Astrocyte (in vitro differentiated cells and primary cell): ENCODE data around the gene EGFL7. TPM values are rescaled to one million over a fixed set of nuclear protein-coding genes. Genes with fewer than 3 reads are reported as not detected.
A peak's percentile ranks its signal among the peaks of the same experiment; 100 is the strongest.

Experiments
- DNase-seq: peaks from one replicate; pipeline ENCODE4 v3.0.0-alpha.2; 2010; ENCODE audit warnings: low read depth
- FAIRE-seq: peaks from 2 replicates; lab custom pipeline; 2011; peaks lifted over from hg19 to GRCh38; lab: Jason Lieb, UNC
- H2AFZ ChIP-seq: 2 replicates; pipeline ENCODE4 v1.6.0; 2012; ENCODE audit warnings: low read depth, low read length, inconsistent platforms
- H3K27ac ChIP-seq: 2 replicates; pipeline ENCODE4 v1.5.1; 2011; ENCODE audit warnings: low read depth, low read length, inconsistent platforms
- H3K27me3 ChIP-seq: 2 replicates; pipeline ENCODE4 v1.6.0; 2011; ENCODE audit warnings: low read length, inconsistent platforms; ENCODE audit not compliant: insufficient read depth
- H3K36me3 ChIP-seq: 2 replicates; pipeline ENCODE4 v1.5.1; 2011; ENCODE audit warnings: low read length, inconsistent platforms; ENCODE audit not compliant: insufficient read depth
- H3K4me1 ChIP-seq: 2 replicates; pipeline ENCODE4 v1.5.1; 2011; ENCODE audit warnings: low read length, inconsistent platforms; ENCODE audit not compliant: insufficient read depth
- H3K4me2 ChIP-seq: 2 replicates; pipeline ENCODE4 v1.6.0; 2012; ENCODE audit warnings: low read length, inconsistent platforms
- H3K4me3 ChIP-seq: 2 replicates; pipeline ENCODE4 v1.5.1; 2011; ENCODE audit warnings: low read depth, mild to moderate bottlenecking, low read length, inconsistent platforms; ENCODE audit not compliant: insufficient read depth
- H3K79me2 ChIP-seq: 2 replicates; pipeline ENCODE4 v1.6.0; 2012; ENCODE audit warnings: mild to moderate bottlenecking, low read length, inconsistent platforms; ENCODE audit not compliant: insufficient read depth
- H3K9ac ChIP-seq: 2 replicates; pipeline ENCODE4 v1.6.0; 2012; ENCODE audit warnings: mild to moderate bottlenecking, low read length, inconsistent platforms
- H3K9me3 ChIP-seq: 2 replicates; pipeline ENCODE4 v1.5.1; 2012; ENCODE audit warnings: low read depth, mild to moderate bottlenecking, low read length, inconsistent platforms; ENCODE audit not compliant: insufficient read depth
- H4K20me1 ChIP-seq: 2 replicates; pipeline ENCODE4 v1.6.0; 2012; ENCODE audit warnings: low read length, inconsistent platforms; ENCODE audit not compliant: insufficient read depth
- H3K27ac Mint-ChIP-seq: one replicate; pipeline ENCODE4 v1.8.0; 2021; ENCODE audit warnings: mild to moderate bottlenecking, mixed read lengths; ENCODE audit not compliant: unreplicated experiment
- H3K27me3 Mint-ChIP-seq: one replicate; pipeline ENCODE4 v1.8.0; 2021; ENCODE audit warnings: low read depth, mixed read lengths; ENCODE audit not compliant: unreplicated experiment
- H3K36me3 Mint-ChIP-seq: one replicate; pipeline ENCODE4 v1.8.0; 2021; ENCODE audit warnings: low read depth, mixed read lengths; ENCODE audit not compliant: unreplicated experiment
- H3K4me1 Mint-ChIP-seq: one replicate; pipeline ENCODE4 v1.8.0; 2021; ENCODE audit warnings: low read depth, mixed read lengths; ENCODE audit not compliant: unreplicated experiment
- H3K4me3 Mint-ChIP-seq: one replicate; pipeline ENCODE4 v1.8.0; 2021; ENCODE audit warnings: mild to moderate bottlenecking, moderate library complexity, mixed read lengths; ENCODE audit not compliant: unreplicated experiment
- H3K9me3 Mint-ChIP-seq: one replicate; pipeline ENCODE4 v1.8.0; 2021; ENCODE audit warnings: mild to moderate bottlenecking, mixed read lengths; ENCODE audit not compliant: unreplicated experiment
- EZH2 ChIP-seq: IDR thresholded peaks from 2 replicates; pipeline ENCODE4 v1.6.1; 2012; ENCODE audit warnings: mild to moderate bottlenecking, low read length, inconsistent platforms; ENCODE audit not compliant: insufficient read depth
- total RNA-seq: library from RNA; stranded (reverse); gene quantifications from 2 replicates; pipeline ENCODE4 v1.2.1, GENCODE V29; 2021
- TF ChIP-seq, protein P1 (sequence below): IDR thresholded peaks from 2 replicates; pipeline ENCODE4 v1.5.1; 2011; ENCODE audit warnings: low read depth, mild to moderate bottlenecking, inconsistent platforms, low read length, moderate library complexity; ENCODE audit not compliant: insufficient read depth

EGFL7 gene
- total RNA-seq, 1 donor from 2014 or later, result 12.3 TPM

- Histone ChIP-seq H3K4me3 (no peak overlapping the region), H4K20me1 (no peaks in the 10 kb centered on the region), H3K27me3 (peaks cover 4% of the 10 kb centered on the region), H3K4me1 (peaks cover 8% of the 10 kb centered on the region), H3K27ac (no peak overlapping the region), H3K4me2 (no peak overlapping the region), H3K79me2 (no peaks in the 10 kb centered on the region), H3K36me3 (no peaks in the 10 kb centered on the region), H2AFZ (no peak overlapping the region), H3K9me3 (no peaks in the 10 kb centered on the region), H3K9ac (no peak overlapping the region)
- Mint-ChIP-seq H3K36me3 (no peaks in the 10 kb centered on the region), H3K4me1 (no peaks in the 10 kb centered on the region), H3K27ac (no peak overlapping the region), H3K9me3 (peaks cover 3% of the 10 kb centered on the region), H3K27me3 (peaks cover 11% of the 10 kb centered on the region), H3K4me3 (no peak overlapping the region)
- TF ChIP-seq, protein P1, sequence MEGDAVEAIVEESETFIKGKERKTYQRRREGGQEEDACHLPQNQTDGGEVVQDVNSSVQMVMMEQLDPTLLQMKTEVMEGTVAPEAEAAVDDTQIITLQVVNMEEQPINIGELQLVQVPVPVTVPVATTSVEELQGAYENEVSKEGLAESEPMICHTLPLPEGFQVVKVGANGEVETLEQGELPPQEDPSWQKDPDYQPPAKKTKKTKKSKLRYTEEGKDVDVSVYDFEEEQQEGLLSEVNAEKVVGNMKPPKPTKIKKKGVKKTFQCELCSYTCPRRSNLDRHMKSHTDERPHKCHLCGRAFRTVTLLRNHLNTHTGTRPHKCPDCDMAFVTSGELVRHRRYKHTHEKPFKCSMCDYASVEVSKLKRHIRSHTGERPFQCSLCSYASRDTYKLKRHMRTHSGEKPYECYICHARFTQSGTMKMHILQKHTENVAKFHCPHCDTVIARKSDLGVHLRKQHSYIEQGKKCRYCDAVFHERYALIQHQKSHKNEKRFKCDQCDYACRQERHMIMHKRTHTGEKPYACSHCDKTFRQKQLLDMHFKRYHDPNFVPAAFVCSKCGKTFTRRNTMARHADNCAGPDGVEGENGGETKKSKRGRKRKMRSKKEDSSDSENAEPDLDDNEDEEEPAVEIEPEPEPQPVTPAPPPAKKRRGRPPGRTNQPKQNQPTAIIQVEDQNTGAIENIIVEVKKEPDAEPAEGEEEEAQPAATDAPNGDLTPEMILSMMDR, result no peak
- no peak for TF ChIP-seq EZH2
- DNase-seq (no peak), FAIRE-seq (no peak)
Observed at GRCh38 chr9:136646827-136647711, 15.6 kb upstream of the EGFL7 start.

DNA sequence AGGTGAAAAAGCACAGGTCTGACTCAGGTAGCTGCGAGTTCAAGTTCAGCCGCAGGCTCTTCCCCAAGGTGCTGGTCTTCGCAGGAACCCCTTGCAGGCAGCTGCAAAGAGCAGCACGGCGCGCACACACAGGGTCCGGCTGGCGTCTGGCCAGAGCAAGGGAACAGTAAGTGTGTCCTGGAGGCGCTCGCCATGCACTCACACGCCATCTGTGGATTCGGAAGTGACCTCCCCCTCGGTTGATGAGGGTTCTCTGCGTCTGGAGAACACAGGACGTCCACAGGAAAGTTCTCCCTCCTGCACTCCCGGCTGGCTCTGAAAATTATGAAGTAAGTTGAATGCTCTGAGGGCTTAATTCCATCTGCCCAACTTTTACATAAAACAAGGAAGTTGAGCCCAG, 14.0 kb upstream of the EGFL7 start:
- Mint-ChIP-seq H3K36me3 (no peaks in the 10 kb centered on the region), H3K27ac (no peak overlapping the region), H3K9me3 (no peaks in the 10 kb centered on the region), H3K4me3 (no peak overlapping the region), H3K27me3 (peaks cover 5% of the 10 kb centered on the region), H3K4me1 (no peaks in the 10 kb centered on the region)
- DNase-seq (no peak), FAIRE-seq (no peak)
- Histone ChIP-seq H3K4me2 (no peak overlapping the region), H3K27ac (no peak overlapping the region), H4K20me1 (no peaks in the 10 kb centered on the region), H3K79me2 (no peaks in the 10 kb centered on the region), H3K9ac (no peak overlapping the region), H3K9me3 (no peaks in the 10 kb centered on the region), H3K27me3 (peaks cover 4% of the 10 kb centered on the region), H3K4me3 (no peak overlapping the region), H3K36me3 (no peaks in the 10 kb centered on the region), H2AFZ (peak overlapping the region; percentile 34), H3K4me1 (peaks cover 8% of the 10 kb centered on the region)
- TF ChIP-seq, protein P1, result no peak
- TF ChIP-seq EZH2, result no peak

DNA sequence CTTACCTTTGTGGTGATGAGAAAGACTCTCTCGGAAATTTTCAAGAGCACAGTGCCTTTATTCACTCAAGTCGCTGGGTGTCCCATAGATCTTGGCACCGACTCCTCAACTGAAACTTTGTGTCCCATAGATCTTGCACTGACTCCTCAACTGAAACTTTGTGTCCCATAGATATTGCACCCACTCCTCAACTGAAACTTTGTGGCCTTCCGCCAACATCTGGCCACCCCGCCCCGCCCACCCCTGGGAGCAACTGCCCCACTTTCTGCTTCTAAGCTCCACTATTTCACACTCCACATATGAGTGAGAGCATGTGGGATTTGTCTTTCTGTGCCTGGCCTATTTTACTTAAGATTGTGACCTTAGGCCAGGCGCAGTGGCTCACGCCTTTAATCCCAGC, 12.7 kb upstream of the EGFL7 start:
- Histone ChIP-seq H3K4me3 (no peak overlapping the region), H3K9ac (no peak overlapping the region), H3K27me3 (no peaks in the 10 kb centered on the region), H3K4me2 (no peak overlapping the region), H2AFZ (no peak overlapping the region), H3K9me3 (no peaks in the 10 kb centered on the region), H3K27ac (no peak overlapping the region), H4K20me1 (no peaks in the 10 kb centered on the region), H3K79me2 (no peaks in the 10 kb centered on the region), H3K4me1 (peaks cover under 1% of the 10 kb centered on the region), H3K36me3 (no peaks in the 10 kb centered on the region)
- no peak for FAIRE-seq
- TF ChIP-seq, protein P1, result no peak
- TF ChIP-seq EZH2, result no peak
- H3K4me1 Mint-ChIP-seq, result no peaks in the 10 kb centered on the region
- H3K9me3 Mint-ChIP-seq, result no peaks in the 10 kb centered on the region
- H3K27ac Mint-ChIP-seq, result no peak overlapping the region
- no peaks in the 10 kb centered on the region for H3K36me3 Mint-ChIP-seq
- H3K4me3 Mint-ChIP-seq, result no peak overlapping the region
- peaks cover 3% of the 10 kb centered on the region for H3K27me3 Mint-ChIP-seq
- no peak for DNase-seq
